Osteoblast (primary cell): ENCODE data around the gene P2RY6. TPM values are rescaled to one million over a fixed set of nuclear protein-coding genes. Genes with fewer than 3 reads are reported as not detected.

Experiments used
- DNase-seq: peaks from one replicate; pipeline ENCODE4 v3.0.0; 2011; ENCODE audit warnings: low spot score, mixed read lengths; ENCODE audit not compliant: insufficient read length; ENCODE audit errors: missing footprints
- H2AFZ ChIP-seq: 2 replicates; pipeline ENCODE4 v1.6.0; 2011; ENCODE audit warnings: mild to moderate bottlenecking, low read length
- H3K27ac ChIP-seq: 2 replicates; pipeline ENCODE4 v1.5.1; 2011; ENCODE audit warnings: mild to moderate bottlenecking, low read depth, low read length, moderate library complexity
- H3K27me3 ChIP-seq: 2 replicates; pipeline ENCODE4 v1.6.0; 2012; ENCODE audit warnings: mild to moderate bottlenecking, control low read depth, inconsistent platforms, low read length, moderate library complexity; ENCODE audit not compliant: insufficient read depth
- H3K36me3 ChIP-seq: 2 replicates; pipeline ENCODE4 v1.5.1; 2011; ENCODE audit warnings: mild to moderate bottlenecking, low read length, control low read depth, moderate library complexity; ENCODE audit not compliant: insufficient read depth
- H3K4me1 ChIP-seq: 2 replicates; pipeline ENCODE4 v1.5.1; 2011; ENCODE audit warnings: mild to moderate bottlenecking, low read length, control low read depth, moderate library complexity; ENCODE audit not compliant: insufficient read depth
- H3K4me2 ChIP-seq: 2 replicates; pipeline ENCODE4 v1.6.0; 2011; ENCODE audit warnings: mild to moderate bottlenecking, low read length; ENCODE audit not compliant: insufficient read depth
- H3K4me3 ChIP-seq: fragments of 200-600 bp; sonication (generic); 3 replicates; pipeline ENCODE4 v1.5.1; 2012; ENCODE audit warnings: mild to moderate bottlenecking, low read length, inconsistent platforms; ENCODE audit not compliant: insufficient read depth
- H3K79me2 ChIP-seq: 2 replicates; pipeline ENCODE4 v1.6.0; 2012; ENCODE audit warnings: mild to moderate bottlenecking, low read length, control low read depth, inconsistent platforms; ENCODE audit not compliant: insufficient read depth
- H3K9me3 ChIP-seq: 2 replicates; pipeline ENCODE4 v1.5.1; 2011; ENCODE audit warnings: low read depth, low read length, control low read depth
- H4K20me1 ChIP-seq: 2 replicates; pipeline ENCODE4 v1.6.0; 2012; ENCODE audit warnings: mild to moderate bottlenecking, low read length, control low read depth; ENCODE audit not compliant: insufficient read depth
- total RNA-seq: library from RNA; depleted of rRNA; stranded (reverse); fragments of >200 nt; gene quantifications from 2 replicates; pipeline ENCODE4 v1.2.3, GENCODE V29; 2012
- TF ChIP-seq, protein P1 (sequence below): IDR thresholded peaks from 2 replicates; pipeline ENCODE4 v1.5.1; 2011; ENCODE audit warnings: mild to moderate bottlenecking, low read depth, low read length, moderate library complexity; ENCODE audit errors: extremely low read depth

P2RY6 gene
- total RNA-seq, 1 donor, result 0.72 TPM

DNA sequence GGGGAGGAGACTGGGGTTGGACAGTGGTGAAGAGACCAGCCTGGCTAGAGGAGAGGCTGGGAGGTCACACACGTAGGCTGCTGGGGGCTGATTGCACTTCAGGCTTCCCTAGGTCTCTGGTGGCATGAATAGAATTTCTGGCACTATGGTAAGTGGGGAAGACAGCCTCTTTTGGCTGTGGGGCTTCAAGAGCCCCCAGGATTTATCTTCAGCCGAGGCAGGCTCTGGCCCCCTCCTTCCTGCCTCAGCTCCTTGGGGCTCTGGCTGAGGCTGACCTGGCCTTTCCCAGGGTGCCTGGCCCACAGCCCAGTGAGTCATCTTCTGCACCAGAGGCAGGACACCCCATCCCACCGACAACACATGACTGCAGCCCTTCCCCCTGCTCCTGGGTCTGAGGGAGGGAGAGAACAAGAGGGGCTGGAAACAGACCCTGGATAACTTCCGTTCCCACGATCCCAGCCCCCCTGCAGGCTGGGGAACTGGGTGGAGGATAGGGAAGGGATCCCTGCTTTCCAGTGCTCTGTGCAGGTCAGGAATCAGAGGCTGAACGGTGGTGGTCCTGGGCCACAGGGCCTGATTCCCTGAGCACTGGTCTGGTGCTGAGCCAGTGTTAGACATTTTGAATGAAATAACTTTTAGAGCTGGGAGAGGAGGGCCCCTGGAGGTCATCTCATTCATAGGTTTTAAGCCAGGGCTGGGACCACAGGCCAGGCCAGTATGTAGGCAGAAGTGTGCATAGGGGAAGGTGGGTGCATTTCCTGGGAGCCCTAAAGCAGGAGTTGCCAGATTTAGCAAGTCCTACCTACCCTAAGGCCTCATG lies 62.5 kb downstream of the P2RY6 start:
- Histone ChIP-seq H3K36me3 (peaks cover 24% of the 10 kb centered on the region), H4K20me1 (peaks cover 96% of the 10 kb centered on the region), H3K4me3 (peak overlapping the region; percentile 31), H2AFZ (no peak overlapping the region), H3K27me3 (no peaks in the 10 kb centered on the region), H3K4me1 (peaks cover 63% of the 10 kb centered on the region), H3K9me3 (no peaks in the 10 kb centered on the region), H3K4me2 (peak overlapping the region; percentile 59), H3K79me2 (peaks cover 99% of the 10 kb centered on the region), H3K27ac (peak overlapping the region; percentile 80)
- peak; percentile 91 for DNase-seq
- TF ChIP-seq, protein P1, sequence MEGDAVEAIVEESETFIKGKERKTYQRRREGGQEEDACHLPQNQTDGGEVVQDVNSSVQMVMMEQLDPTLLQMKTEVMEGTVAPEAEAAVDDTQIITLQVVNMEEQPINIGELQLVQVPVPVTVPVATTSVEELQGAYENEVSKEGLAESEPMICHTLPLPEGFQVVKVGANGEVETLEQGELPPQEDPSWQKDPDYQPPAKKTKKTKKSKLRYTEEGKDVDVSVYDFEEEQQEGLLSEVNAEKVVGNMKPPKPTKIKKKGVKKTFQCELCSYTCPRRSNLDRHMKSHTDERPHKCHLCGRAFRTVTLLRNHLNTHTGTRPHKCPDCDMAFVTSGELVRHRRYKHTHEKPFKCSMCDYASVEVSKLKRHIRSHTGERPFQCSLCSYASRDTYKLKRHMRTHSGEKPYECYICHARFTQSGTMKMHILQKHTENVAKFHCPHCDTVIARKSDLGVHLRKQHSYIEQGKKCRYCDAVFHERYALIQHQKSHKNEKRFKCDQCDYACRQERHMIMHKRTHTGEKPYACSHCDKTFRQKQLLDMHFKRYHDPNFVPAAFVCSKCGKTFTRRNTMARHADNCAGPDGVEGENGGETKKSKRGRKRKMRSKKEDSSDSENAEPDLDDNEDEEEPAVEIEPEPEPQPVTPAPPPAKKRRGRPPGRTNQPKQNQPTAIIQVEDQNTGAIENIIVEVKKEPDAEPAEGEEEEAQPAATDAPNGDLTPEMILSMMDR, result no peak

DNA sequence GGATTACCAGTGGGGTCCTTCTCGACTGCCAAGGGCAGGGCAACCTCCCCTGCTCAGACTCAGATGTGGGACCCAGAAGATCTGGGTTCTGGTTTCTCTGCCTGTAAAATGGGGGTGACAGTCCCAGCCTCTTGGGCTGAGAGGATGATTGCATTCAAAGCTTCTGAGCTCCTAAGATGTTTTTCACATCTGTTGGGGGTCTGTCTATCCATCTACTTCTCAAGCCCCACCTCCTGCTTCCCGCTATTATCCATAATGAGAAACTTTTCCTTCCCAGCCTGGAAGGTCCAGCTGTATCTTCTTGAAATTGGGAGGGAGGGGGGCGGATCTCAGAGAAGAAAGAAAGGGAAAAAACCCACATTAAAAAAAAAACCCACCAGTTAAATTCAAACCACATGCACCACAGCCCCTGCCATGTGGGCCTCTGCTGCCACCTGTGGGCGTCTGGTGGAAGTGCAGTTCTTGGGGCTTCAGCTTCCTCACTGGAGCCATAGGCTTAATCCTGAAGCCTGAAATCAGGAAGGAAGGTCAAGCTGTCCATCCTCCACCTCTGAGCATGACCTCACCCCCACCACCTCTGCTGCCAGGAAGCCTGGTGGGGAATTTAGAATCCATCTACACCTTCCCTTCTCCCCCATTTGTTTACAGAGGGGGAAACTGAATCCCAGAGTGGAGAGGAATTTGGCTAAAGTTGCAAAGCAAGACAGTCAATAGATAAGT lies 63.2 kb downstream of the P2RY6 start:
- peaks cover 97% of the 10 kb centered on the region for H4K20me1 ChIP-seq
- peak; percentile 95 for DNase-seq

DNA sequence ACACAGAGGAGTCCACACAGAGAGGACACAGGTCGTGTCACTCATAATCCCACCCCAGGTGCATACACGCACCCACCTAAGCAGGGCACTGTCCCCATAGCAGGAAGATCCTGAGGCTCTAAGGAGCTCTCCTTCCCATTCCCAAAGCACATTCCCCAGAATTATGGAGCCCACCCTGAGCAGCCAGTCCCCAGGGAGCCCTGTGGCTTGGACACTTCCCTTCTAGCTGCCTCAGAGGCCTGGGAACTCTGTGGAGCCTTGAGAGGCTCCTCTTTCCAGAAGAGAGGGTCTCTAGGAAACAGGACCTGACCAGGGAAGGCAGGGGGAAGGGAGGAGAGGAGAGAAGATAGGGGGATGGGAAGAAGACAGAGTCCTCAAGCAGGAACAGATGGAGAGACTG lies 65.7 kb downstream of the P2RY6 start:
- peaks cover 39% of the 10 kb centered on the region for H3K4me1 ChIP-seq
- peak overlapping the region; percentile 14 for H3K27ac ChIP-seq
- TF ChIP-seq, protein P1, result no peak
- peaks cover 98% of the 10 kb centered on the region for H3K79me2 ChIP-seq
- H3K9me3 ChIP-seq, result no peaks in the 10 kb centered on the region
- H4K20me1 ChIP-seq, result peaks cover 95% of the 10 kb centered on the region
- H2AFZ ChIP-seq, result no peak overlapping the region
- no peak overlapping the region for H3K4me3 ChIP-seq
- no peaks in the 10 kb centered on the region for H3K27me3 ChIP-seq
- peak; percentile 36 for DNase-seq
- H3K36me3 ChIP-seq, result peaks cover 22% of the 10 kb centered on the region
- no peak overlapping the region for H3K4me2 ChIP-seq

More for the DNA sequence above, 63.2 kb downstream of the P2RY6 start:
- H3K4me3 ChIP-seq, result no peak overlapping the region
- H3K4me2 ChIP-seq, result peak overlapping the region; percentile 59
- peaks cover 58% of the 10 kb centered on the region for H3K4me1 ChIP-seq
- H3K27me3 ChIP-seq, result no peaks in the 10 kb centered on the region
- no peak overlapping the region for H2AFZ ChIP-seq
- TF ChIP-seq, protein P1, result peak; percentile 99
- H3K79me2 ChIP-seq, result peaks cover 99% of the 10 kb centered on the region
- peak overlapping the region; percentile 80 for H3K27ac ChIP-seq
- peaks cover 24% of the 10 kb centered on the region for H3K36me3 ChIP-seq
- no peaks in the 10 kb centered on the region for H3K9me3 ChIP-seq

DNA sequence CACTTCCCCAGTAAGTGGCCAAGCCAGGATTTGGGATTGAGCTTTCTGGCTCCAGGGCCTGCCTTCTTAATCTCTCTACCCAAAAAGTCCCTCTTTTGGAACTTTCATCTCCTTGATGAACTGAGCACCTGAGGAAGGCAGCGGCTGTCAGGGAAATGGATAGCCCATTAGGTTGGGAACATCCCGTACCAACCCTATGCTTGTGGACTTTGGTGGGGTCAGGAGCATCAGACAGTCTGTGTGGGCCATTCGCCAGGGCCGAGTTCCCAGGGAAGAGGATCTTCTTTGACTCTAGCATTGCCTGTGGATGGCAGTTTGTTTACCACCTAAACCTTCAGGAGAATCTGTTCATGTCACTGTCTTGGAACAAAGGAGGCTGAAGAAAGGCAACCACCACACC lies 66.1 kb downstream of the P2RY6 start:
- TF ChIP-seq, protein P1, result no peak
- H3K27ac ChIP-seq, result no peak overlapping the region
- H3K27me3 ChIP-seq, result no peaks in the 10 kb centered on the region
- no peak overlapping the region for H2AFZ ChIP-seq
- peaks cover 98% of the 10 kb centered on the region for H3K79me2 ChIP-seq
- DNase-seq, result no peak
- H3K9me3 ChIP-seq, result no peaks in the 10 kb centered on the region
- peaks cover 38% of the 10 kb centered on the region for H3K4me1 ChIP-seq
- no peak overlapping the region for H3K4me2 ChIP-seq
- peaks cover 20% of the 10 kb centered on the region for H3K36me3 ChIP-seq
- peaks cover 93% of the 10 kb centered on the region for H4K20me1 ChIP-seq
- H3K4me3 ChIP-seq, result no peak overlapping the region
